MM.1S (cell line): ENCODE data around the gene NAT16.

Experiments
- CTCF ChIP-seq: fragments of 300-600 bp; sonication (generic); IDR thresholded peaks from 2 replicates; pipeline ENCODE4 v1.5.1; 2016; ENCODE audit warnings: antibody characterized with exemption, low read length, mixed read lengths
- EZH2 ChIP-seq: fragments of 300-600 bp; sonication (generic); optimal IDR thresholded peaks from 2 replicates; pipeline ENCODE3; 2017; ENCODE audit warnings: low read depth, mild to moderate bottlenecking, antibody characterized with exemption, low read length, mixed read lengths
- EZH2phosphoT487 ChIP-seq: fragments of 300-600 bp; sonication (generic); IDR thresholded peaks from 2 replicates; pipeline ENCODE4 v1.6.1; 2018; ENCODE audit warnings: antibody characterized with exemption, low read length

- TF ChIP-seq CTCF, result no peak
- no peak for TF ChIP-seq EZH2
- no peak for TF ChIP-seq EZH2phosphoT487
Observed at GRCh38 chr7:101208794-101209193, 28.7 kb upstream of the NAT16 start.
